ENCODE measurements around the gene SFI1.

SFI1 gene

GRCh38 chr22:31574055-31574670, 77.8 kb downstream of the SFI1 start:
- in situ Hi-C loops (cut with MboI; ENCODE audit: low pct_unique_long_range_greater_than_20kb, low sequenced_read_pairs, unreplicated experiment), result no loop called here
- TF ChIP-seq, protein P1, sequence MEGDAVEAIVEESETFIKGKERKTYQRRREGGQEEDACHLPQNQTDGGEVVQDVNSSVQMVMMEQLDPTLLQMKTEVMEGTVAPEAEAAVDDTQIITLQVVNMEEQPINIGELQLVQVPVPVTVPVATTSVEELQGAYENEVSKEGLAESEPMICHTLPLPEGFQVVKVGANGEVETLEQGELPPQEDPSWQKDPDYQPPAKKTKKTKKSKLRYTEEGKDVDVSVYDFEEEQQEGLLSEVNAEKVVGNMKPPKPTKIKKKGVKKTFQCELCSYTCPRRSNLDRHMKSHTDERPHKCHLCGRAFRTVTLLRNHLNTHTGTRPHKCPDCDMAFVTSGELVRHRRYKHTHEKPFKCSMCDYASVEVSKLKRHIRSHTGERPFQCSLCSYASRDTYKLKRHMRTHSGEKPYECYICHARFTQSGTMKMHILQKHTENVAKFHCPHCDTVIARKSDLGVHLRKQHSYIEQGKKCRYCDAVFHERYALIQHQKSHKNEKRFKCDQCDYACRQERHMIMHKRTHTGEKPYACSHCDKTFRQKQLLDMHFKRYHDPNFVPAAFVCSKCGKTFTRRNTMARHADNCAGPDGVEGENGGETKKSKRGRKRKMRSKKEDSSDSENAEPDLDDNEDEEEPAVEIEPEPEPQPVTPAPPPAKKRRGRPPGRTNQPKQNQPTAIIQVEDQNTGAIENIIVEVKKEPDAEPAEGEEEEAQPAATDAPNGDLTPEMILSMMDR (IDR thresholded peaks at IDR 0.05; ENCODE audit: extremely low read depth, insufficient read depth, missing control alignments), result no peak
- DNase-seq (ENCODE audit: low spot score), result no peak

GRCh38 chr22:31575190-31575589, 78.9 kb downstream of the SFI1 start:
- in situ Hi-C loops (cut with MboI; ENCODE audit: low pct_unique_long_range_greater_than_20kb, low sequenced_read_pairs, unreplicated experiment), result no loop called here
- TF ChIP-seq, protein P1 (IDR thresholded peaks at IDR 0.05; ENCODE audit: extremely low read depth, insufficient read depth, missing control alignments), result no peak
- no peak for DNase-seq (ENCODE audit: low spot score)

GRCh38 chr22:31577711-31578110, 81.4 kb downstream of the SFI1 start:
- in situ Hi-C loops (cut with MboI; ENCODE audit: low pct_unique_long_range_greater_than_20kb, low sequenced_read_pairs, unreplicated experiment), result no loop called here
- TF ChIP-seq, protein P1 (IDR thresholded peaks at IDR 0.05; ENCODE audit: extremely low read depth, insufficient read depth, missing control alignments), result no peak
- DNase-seq (ENCODE audit: low spot score), result no peak

GRCh38 chr22:31578171-31578570, 81.8 kb downstream of the SFI1 start:
- in situ Hi-C loops (cut with MboI; ENCODE audit: low pct_unique_long_range_greater_than_20kb, low sequenced_read_pairs, unreplicated experiment), result no loop called here
- TF ChIP-seq, protein P1 (IDR thresholded peaks at IDR 0.05; ENCODE audit: extremely low read depth, insufficient read depth, missing control alignments), result no peak
- no peak for DNase-seq (ENCODE audit: low spot score)

GRCh38 chr22:31579835-31580242, 83.5 kb downstream of the SFI1 start:
- in situ Hi-C loops (cut with MboI; ENCODE audit: low pct_unique_long_range_greater_than_20kb, low sequenced_read_pairs, unreplicated experiment), result no loop called here
- DNase-seq (ENCODE audit: low spot score), result no peak
- TF ChIP-seq, protein P1 (IDR thresholded peaks at IDR 0.05; ENCODE audit: extremely low read depth, insufficient read depth, missing control alignments), result no peak

DNA sequence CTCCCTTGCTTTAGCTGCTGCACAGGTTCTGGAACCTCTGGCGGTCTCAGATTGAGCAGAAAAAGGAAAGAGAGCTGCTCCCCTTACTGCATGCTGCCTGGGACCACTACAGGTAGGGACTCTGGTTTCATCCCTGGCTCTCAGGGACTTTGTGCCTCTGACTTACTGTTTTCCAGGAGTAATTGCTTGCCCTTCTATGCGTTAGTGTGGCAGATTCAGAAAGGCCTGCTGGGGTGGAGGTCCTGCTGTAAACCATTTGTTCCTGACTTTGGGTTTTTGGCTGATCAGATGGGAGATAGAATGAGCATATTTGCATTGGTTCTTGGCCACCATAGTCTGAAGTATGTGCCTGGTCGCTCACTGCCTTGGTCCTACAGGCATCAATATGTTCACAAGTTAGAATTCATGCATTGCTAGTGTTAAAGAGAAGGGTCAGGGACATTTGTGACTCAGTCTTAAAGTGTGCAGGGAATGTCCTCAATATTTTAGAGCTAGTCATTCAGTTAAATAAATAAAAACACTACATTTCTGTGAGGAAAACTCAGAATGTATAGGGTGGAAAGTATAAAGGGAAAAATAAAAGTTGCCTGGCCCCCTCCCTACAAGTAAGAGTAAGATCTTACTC, 87.6 kb downstream of the SFI1 start:
- no peak for DNase-seq (ENCODE audit: low spot score)
- in situ Hi-C loops (cut with MboI; ENCODE audit: low pct_unique_long_range_greater_than_20kb, low sequenced_read_pairs, unreplicated experiment), result no loop called here
- TF ChIP-seq, protein P1 (IDR thresholded peaks at IDR 0.05; ENCODE audit: extremely low read depth, insufficient read depth, missing control alignments), result no peak

Data from GM13977 (cell line).